Measurements from ENCODE around the gene SYPL1.

SYPL1 gene

DNA sequence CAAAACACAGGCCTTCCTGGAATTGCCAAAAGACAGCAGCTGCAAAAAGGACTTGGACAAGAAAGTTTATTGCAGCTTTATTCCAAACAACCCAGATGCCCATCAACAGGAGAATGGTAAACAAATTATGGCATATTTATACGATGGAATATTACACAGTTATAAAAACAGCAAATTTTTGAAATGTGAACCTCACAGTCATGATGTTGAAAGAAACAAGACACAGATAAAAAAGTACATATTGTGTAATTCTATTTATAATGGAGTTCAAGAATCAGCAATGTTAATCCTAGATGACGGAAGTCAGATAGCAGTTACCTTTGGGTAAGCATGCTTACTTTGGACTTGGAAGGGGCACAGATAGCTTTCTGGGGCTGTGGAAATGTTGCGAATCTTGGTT is 44.4 kb downstream of the SYPL1 start:
- DNase-seq (ENCODE audit: low read depth, low spot score), result no peak

DNA sequence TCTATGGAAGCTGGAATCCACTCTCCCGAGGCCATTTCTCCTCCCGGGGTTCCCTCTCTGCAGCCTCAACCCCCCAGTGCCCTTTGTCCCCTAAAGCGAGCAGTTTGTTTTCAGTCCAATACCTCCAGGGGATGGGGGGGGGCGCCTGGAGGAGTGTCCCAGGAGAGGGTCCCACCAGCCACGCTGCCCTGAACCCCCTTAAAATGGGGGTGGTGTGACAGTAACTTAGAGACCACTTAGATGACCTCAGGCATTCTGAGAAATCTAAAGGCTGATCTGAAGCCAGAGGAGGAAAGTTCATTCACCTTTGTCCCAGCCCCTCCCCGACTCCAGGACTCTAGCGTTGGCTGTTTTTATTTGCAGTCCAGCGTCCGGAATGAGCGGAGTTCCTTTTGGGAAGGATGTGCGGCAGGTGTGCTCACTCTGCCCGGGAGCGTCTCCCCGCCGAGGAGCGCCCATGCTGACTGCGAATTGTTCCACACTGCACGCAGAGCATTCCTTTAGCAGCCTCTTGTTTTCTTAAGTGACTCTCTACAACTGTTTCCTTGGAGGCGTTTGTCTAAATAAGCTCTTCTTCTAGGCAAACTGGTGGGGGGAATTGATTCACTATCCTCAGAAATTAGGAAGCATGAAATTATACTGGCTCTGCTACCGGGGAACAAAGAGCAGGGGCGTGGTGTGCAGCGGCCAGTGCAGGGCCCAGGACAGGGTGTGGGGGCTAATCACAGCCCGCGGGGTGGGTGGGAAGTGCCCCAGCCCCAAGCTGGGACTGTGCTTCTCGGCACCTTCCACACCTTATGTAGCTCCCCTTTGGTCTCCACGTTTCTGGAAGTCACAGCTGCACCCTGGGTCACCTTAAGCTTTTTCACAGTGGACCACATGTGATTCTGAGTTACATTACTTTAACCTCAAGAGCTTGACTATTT is 46.3 kb downstream of the SYPL1 start:
- DNase-seq (ENCODE audit: low read depth, low spot score), result no peak

DNA sequence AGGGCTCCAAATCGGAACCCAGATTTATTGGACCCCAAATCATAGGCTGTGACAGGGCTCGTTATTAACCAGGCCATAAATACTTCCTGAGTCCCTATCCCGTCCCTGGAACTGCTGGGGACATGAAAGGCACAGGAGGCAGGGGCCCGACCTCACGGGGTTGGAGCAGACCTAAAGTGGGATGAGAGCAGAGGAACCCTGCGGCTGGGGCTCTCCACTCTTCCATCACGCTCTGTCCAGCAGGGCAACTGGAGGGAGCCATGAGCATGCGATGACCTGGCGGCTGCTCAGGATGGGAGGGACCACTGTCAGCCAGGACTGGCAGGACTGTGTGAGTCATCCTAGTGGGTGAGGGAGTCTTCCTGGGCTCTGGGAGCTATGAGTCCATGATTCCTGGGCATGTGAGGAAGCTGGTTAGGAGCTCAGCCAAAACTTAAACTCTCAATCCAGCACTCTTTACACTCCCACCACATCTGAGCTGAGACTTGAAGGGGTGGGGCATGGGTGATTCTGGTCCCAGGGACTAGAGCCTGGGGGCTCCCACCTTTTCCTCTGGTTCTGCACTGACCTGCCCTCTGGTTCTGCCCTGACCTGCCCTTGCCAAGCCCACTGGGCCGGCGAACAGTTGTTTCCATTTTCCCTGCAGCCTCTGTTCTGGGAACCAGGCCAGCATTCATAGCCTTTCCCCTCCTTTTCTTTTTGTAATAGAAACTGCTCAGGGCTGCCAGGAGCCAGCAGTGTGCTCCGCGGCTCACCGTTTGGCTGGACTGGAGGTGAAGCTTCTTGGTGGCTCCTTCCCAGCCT is 47.1 kb downstream of the SYPL1 start:
- no peak for DNase-seq (ENCODE audit: low read depth, low spot score)

DNA sequence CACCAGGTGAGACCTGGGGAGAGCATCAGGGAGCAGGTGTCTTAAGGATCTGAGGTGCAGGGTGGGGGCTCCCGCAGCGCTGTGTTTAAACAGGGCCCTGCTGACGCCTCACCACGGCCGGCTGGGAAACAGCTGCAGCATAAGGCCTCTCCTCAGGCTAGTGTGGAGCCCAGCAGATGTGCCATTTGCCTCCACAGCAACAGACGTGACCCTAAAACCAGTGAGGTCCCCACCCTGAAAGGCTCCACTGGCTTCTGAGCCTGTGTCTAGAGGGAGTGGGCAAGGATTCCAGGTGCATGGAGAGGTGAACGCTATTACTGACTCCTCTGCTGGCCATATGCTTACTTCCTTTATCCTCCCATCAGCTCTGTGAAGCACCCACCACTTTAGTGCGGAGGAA is 47.8 kb downstream of the SYPL1 start:
- DNase-seq (ENCODE audit: low read depth, low spot score), result no peak

DNA sequence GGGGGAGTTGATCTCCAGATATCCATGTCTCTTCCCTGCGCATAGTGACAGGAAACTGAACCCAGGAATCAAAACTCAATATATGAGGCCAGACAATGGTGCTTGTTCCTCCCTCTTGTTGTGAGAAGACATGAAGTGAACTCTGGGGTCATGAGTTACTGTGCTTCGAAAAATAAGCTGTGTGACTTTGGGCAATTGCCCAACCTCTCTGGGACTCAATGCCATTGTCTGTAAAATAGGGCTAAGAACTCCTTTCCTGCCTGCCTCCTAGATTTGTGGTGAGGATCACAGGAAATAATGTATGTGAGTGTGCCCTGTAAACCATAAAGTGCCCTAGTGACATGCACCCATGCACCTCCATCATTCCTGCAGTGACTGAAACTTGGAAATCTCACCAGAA is 48.4 kb downstream of the SYPL1 start:
- no peak for DNase-seq (ENCODE audit: low read depth, low spot score)

DNA sequence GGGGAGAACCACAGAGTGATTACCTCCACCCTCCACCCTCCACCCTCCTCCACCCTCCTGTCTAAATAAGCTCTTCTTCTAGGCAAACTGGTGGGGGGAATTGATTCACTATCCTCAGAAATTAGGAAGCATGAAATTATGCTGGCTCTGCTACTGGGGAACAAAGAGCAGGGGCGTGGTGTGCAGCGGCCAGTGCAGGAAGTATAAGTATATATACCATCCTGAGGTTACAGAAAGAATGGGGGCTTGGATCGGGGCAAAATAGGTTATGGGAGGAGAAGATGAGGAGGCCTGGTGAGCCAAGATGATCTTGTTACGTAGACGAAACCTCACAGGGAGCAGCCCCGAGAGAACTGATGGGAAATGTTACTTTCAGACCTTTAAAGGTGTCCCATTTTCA is 49.1 kb downstream of the SYPL1 start:
- DNase-seq (ENCODE audit: low read depth, low spot score), result no peak

DNA sequence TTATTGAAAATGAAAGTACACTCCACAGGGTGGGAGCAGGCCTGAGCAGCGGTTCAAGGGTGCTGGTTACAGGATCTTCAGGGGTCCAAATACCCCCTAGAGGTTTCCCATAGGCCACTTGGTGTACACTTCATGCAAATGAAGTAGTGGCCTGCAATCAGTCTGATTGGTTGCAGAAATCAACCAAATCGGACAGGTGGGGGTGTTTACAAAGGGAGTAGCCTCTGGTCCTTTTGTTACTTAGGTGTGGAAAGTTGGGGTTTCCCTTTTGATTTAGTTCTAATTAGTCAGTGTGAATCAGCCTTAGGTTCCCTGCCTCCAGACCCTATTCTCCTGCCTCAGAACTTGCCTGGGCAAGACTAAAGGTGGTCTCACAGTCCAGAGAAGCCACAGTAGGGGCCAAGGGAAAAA is 49.6 kb downstream of the SYPL1 start:
- no peak for DNase-seq (ENCODE audit: low read depth, low spot score)

DNA sequence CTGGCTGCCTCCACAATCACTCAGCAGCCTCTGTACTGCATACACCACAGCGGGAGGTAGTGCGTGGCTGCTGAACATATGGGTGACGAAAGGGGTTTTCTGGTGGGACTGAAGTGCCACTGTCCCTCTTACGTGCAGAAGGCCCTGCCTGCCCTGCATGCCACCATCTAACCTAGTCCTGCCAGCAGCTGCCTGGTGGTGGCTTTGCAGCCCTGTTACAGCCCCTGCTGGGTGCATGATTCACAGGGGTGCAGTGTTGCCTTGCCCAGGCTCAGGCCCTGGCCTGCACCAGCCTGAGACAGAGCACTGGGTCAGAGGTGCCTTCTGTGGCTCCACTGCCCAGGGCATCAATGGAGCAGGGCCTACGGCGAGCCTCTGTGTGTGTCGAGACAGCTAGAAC is 50.1 kb downstream of the SYPL1 start:
- DNase-seq (ENCODE audit: low read depth, low spot score), result no peak

DNA sequence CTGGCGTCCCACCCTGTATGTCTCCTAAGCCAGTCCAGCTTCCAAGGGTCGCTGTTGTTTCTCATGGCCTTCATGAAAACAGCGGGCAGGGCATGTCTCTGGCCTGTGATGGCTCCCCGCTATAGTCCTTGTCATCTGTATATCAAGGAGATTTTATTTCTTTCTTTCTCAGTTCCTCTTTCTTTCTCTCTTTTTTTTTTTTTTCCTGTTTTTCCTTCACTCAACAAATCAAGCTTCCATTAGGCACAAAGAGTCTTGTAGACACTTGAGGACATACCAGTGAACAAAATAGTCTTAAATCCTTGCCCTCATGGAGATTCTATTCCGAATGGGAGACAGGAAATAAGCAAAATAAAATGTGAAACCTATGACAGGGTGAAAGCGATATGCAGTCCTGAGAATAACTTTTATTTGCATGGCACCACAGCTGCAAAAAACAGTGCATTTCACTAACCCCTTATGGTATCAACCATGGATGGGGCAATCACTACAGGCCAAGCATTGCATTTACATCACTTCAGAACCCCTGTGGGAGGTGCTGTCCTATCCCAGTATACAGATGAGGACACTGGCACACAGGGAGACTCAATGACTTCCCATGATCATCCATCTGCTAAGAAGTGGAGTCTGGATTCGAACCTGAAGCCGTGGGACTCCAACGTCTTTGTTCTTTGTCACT is 50.7 kb downstream of the SYPL1 start:
- DNase-seq (ENCODE audit: low read depth, low spot score), result no peak

DNA sequence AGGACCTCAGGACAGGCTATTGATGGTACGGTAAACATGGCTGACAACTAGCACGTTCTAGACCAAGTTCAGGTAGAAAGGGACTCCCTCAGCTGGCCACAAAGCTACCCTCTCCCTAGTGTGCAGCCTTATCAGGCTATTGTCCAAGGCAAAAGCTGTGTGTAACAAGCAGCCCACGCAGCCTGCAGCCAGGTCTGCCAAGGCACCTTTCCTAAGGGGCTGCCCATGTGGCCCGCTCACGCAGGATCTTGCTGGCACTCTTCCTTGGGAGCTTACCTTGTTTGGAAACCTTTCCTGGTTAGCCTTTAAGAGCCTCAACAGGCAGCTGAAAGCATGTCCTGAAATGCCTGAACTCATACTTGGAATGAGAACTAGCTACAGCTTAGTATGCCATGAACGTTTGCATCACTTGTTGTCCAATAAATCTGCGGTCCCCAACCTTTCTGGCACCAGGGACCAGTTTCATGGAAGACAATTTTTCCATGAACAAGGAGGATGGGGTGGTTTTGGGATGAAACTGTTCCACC is 51.7 kb downstream of the SYPL1 start:
- no peak for DNase-seq (ENCODE audit: low read depth, low spot score)

DNA sequence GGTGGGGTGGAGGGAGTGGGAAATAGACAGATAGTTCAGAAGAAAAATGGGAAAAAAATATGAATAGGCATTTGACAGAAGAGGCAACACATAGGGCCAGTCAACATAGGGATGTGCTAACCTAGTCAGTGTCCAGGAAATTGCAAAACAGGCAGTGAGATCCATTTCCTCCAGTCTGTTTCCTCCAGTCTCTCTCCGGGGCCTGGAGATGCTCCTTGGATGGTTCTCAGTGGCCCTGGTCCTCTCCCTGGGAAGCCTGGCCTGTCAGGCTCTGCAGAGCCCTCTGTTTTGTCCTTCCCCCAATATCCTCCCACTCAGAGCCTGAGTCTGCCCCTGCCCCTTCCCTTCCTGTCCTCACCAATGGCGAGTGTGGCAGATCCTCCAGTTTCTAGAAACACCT is 52.6 kb downstream of the SYPL1 start:
- no peak for DNase-seq (ENCODE audit: low read depth, low spot score)

DNA sequence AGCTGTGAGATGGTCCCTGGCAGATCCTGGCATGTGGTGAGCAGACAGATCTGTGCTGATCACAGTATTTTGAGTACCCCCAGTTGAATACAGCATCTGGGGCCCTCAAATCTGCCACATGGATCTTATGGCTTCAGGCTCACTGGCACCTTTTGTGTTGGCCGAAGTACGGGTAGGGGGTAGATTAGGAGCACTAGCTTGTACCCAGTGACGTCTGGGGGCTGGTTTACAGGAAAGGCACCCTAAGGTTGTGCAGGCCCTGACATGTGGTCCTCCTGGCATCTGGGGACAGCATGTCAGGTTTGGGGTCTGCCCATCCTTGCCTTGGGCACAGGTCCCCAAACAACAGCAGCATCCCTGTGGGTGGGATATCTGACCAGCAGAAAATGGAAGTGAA is 53.2 kb downstream of the SYPL1 start:
- DNase-seq (ENCODE audit: low read depth, low spot score), result no peak

DNA sequence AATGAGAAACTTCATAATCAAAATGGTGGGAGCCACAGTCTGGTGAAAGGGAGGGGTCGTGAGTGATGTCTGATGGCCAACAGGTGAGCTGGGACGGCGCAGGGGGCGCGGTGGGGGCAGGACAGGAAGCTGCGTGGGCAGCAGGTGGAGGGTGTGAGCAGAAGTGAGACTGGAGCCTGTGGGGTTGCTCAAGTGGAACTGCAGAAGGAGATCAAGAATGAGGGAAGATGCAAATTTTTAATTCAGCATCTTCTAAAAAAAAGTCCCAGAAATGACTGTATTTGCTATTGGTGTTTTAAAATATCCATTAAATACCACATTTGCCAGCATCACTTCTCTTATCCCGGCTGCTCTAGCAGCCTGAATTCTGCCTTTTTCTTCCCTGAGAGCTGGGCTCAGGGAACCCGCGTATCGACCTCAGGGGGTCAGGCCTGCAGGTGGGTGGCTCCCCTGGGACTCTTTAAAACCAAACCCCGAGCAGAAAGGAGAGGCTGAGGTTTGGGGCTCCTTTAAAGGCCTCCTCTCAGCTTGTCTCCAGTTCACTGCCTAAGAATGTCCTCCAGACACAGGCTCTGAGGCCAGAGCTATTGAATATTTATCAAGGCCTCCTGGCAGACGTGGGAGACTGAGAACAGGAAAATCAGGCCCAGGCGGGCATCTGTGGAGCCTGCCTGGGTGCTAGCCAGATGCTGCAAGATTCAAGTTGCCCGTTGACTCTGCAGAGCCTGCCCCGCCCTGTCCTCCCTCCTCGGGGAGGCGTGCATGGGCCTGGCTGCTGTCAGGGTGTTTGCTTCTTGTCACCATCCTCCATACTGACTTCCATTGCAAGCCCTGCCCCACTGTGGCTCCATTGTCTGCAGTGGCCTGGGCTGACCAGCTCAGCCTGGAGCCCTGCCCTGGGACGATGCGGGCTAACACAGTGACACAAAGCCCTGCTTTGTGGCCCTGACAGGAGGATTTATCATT is 53.9 kb downstream of the SYPL1 start:
- DNase-seq (ENCODE audit: low read depth, low spot score), result no peak

DNA sequence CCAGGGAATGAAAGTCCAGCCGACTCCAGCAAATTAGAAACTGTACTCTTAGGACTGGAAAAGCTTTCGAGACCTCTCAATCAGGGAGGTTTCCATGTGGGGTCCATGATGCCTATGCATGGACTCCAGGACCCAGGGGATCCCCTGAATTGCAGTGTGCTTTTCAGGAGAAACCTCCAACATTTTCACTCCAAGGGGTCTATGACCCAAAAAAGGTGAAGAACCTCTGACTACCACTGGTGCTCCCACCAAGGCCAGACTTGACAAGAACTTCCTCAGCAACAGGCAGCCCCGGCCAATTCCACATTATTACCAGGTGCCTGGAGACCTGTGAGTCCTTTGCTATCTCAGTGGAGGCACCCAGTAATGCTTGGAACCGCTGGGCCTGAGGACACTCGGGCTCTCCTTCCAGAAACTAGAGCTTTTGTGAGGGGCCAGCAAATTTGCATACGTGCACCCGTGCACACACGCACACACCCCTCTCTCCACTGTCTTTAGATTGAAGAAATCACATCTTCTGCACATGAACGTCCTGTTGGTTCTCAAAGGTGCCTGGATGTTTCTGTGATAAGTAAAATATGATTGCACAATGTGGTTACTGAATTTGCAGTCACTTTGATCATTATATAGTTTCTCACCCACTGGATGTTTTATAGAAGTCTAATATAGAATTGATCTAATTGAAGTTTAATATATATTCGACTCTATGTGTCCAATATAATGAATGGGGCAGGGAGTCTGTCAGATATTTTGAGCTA is 54.7 kb downstream of the SYPL1 start:
- no peak for DNase-seq (ENCODE audit: low read depth, low spot score)

DNA sequence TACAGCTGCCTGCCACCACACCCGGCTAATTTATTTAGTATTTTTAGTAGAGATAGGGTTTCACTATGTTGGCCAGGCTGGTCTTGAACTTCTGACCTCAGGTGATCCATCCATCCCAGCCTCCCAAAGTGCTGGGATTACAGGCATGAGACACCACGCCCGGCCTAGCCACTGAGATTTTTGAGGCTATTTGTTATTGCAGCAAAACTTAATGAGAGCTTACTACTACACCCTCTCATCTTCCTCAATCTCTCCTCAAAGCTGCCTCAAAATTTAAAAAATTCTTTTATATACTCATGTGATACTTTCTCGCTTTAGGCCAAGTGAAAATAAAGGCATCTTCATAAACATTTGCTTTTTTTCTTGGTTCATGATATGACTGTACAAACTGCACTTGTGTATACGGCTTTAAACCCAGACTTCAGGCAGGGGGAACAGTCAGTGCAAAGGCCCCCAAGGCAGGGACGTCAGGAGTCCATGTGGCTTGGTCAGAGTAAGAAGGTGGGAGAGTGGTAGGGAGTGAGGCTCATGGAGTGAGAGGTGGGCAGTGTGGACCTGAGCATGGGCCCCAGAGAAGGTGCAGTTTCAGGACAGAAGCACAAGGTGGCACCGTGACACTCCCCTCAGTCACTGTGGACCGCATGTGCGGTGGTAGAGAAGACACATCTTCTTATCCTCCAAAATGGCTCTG is 55.5 kb downstream of the SYPL1 start:
- DNase-seq (ENCODE audit: low read depth, low spot score), result no peak

DNA sequence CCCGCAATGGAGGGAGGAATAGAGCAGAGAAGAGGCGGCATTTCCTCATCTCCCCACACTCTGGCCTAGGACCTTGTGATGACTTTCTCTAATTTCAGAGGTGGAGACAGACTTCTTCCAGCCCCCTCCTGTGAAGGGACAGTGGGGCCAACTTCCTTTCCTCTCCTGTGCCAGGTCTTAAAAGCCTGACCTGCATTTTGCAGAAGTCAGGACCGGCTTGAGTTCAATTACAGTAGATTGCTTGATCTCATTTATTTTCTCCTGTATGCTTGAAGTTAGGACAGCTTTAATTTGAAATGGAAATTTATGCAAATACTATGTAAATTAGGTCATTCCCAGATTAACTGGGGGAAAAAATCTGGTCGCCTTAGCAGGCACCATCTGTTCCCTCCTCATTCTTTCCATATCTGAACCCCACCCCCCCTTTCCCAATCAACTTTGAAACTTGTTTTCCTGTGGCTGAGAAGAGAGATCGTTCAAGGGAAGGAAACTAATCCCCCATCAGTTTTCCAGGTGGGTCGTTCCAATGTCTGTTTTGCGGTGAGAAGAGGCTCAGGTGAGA is 57.1 kb downstream of the SYPL1 start:
- DNase-seq (ENCODE audit: low read depth, low spot score), result no peak

DNA sequence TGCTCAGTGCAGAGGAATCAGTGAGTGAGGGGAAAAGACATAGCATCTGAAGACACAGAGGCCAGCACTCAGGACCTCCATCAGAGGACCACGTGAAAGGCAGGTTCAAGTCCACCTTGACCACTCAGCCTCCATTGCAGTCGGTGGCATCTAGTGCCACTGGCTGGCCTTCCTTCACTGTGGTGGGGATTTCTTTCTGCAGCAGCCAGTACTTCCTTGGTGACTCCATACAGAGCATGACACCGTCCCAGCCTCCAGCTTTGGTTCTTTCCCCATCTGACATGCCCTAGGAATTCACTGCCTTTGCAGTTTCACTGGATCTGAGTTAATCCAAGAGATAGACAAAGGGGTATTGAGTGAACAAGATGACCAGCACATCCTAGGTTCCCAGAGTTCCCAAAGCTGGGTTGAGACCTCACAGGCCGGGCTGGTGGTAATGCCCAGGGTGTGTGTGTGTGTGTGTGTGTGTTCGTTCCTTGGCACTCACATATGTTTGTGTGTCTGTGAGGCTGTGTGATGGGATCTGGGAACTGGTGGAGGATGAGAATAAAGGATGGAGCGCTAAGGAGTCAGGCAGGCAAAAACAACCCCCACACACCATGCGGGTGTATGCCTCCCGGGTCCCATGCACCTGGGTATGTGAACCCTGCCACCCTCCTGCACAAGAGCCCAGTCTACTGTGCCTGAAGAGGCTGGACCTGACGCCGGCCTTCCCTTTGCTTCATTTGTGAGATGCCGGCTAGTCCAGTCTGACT is 57.8 kb downstream of the SYPL1 start:
- DNase-seq (ENCODE audit: low read depth, low spot score), result no peak

DNA sequence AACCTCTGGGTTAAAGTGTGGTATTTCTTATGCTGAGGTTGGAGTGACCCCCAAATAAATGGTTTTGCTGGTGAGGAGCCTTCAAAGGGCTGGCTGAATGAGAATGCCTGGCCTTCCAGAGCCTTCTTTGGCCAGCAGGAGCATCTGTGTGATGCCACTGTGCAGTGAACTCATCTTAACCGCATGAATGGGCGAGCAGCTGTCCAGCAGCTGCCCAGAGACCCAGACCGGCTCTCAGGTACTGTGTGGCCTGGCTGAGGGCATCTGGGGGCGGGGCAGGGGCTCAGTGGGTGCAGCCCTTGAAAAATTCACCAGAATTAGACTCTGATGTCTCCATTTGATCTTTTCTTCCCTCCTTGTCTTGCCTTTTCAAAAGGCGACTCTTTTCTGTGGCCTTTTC is 59.0 kb downstream of the SYPL1 start:
- no peak for DNase-seq (ENCODE audit: low read depth, low spot score)

DNA sequence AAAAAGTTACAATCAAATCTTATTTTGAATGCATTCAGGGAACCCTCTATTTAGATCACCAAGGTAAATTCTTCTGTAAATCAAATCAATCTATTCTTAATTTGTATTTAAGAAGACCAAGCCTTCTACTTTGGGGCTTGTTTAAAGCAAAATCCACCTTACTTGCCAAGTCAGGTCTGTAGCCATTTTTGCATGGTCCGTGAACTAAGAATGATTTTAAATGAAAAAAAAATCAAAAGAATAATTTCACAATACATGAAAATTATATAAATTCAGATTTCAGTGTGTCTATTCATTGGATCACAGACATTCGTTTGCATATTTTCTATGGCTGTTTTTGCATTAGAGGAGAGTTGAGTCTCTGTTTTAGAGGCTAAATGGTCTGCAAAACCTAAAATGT is 59.4 kb downstream of the SYPL1 start:
- DNase-seq (ENCODE audit: low read depth, low spot score), result no peak
